CD8-positive, alpha-beta memory T cell (primary cell): Measurements from ENCODE around the gene AP3S2. TPM values are rescaled to one million over a fixed set of nuclear protein-coding genes. Genes with fewer than 3 reads are reported as not detected.

ENCODE experiments used
- CTCF ChIA-PET: fragments of 350-600 bp; sonication (Branson Sonifier 250); formaldehyde crosslinking; loops from one replicate; lab custom pipeline; 2021; ENCODE audit warnings: antibody characterized with exemption; lab: Charles Lee
- POLR2A ChIA-PET: fragments of 350-600 bp; sonication (Branson Sonifier 250); formaldehyde crosslinking; loops from one replicate; lab custom pipeline; 2021; ENCODE audit warnings: antibody characterized with exemption; lab: Charles Lee
- DNase-seq, 5 donors: peaks; one replicate each; pipeline versions ENCODE4 v3.0.0 to v3.0.0-alpha.2; 2020 to 2022; ENCODE audit warnings: mixed read lengths in 1 of 5
- H3K27ac ChIP-seq: one replicate; pipeline ENCODE4 v1.7.0; 2013; ENCODE audit warnings: low read depth, mild to moderate bottlenecking, low read length, moderate library complexity
- H3K27me3 ChIP-seq: 2 replicates; pipeline ENCODE4 v1.7.0; 2013; ENCODE audit warnings: low read length, mild to moderate bottlenecking; ENCODE audit not compliant: insufficient read depth, poor library complexity, severe bottlenecking
- H3K36me3 ChIP-seq: 2 replicates; pipeline ENCODE4 v1.7.0; 2013; ENCODE audit warnings: mild to moderate bottlenecking, low read length, moderate library complexity; ENCODE audit not compliant: insufficient read depth
- H3K4me1 ChIP-seq: 2 replicates; pipeline ENCODE4 v1.7.0; 2013; ENCODE audit warnings: mild to moderate bottlenecking, low read length, moderate library complexity; ENCODE audit not compliant: insufficient read depth
- H3K4me3 ChIP-seq: 2 replicates; pipeline ENCODE4 v1.7.0; 2013; ENCODE audit warnings: mild to moderate bottlenecking, low read length
- H3K9me3 ChIP-seq: 2 replicates; pipeline ENCODE4 v1.7.0; 2013; ENCODE audit warnings: mild to moderate bottlenecking, low read length
- H3K27ac Mint-ChIP-seq, 8 donors: one replicate each; pipeline ENCODE4 v1.8.0; 2020 to 2021; ENCODE audit warnings: mixed read lengths in 8 of 8, mild to moderate bottlenecking in 6 of 8, inconsistent platforms in 3 of 8, moderate library complexity in 3 of 8
- H3K27me3 Mint-ChIP-seq, 2 donors: one replicate each; pipeline ENCODE4 v1.8.0; 2020 to 2021; ENCODE audit warnings: mixed read lengths in 2 of 2, mild to moderate bottlenecking in 1 of 2, moderate library complexity in 1 of 2
- H3K36me3 Mint-ChIP-seq, 3 donors: one replicate each; pipeline ENCODE4 v1.8.0; 2020 to 2021; ENCODE audit warnings: mixed read lengths in 3 of 3, inconsistent platforms in 1 of 3, mild to moderate bottlenecking in 1 of 3
- H3K4me1 Mint-ChIP-seq, 3 donors: one replicate each; pipeline ENCODE4 v1.8.0; 2020 to 2021; ENCODE audit warnings: mixed read lengths in 3 of 3, inconsistent platforms in 1 of 3, mild to moderate bottlenecking in 1 of 3
- H3K4me3 Mint-ChIP-seq, 7 donors: one replicate each; pipeline ENCODE4 v1.8.0; 2020 to 2021; ENCODE audit warnings: mixed read lengths in 7 of 7, mild to moderate bottlenecking in 6 of 7, moderate library complexity in 4 of 7, inconsistent platforms in 2 of 7
- H3K9me3 Mint-ChIP-seq, 5 donors: one replicate each; pipeline ENCODE4 v1.8.0; 2020 to 2022; ENCODE audit warnings: mixed read lengths in 5 of 5, mild to moderate bottlenecking in 3 of 5, moderate library complexity in 2 of 5, inconsistent platforms in 1 of 5
- polyA plus RNA-seq: library from polyadenylated mRNA; unstranded; fragments of 300-500 nt; fragmentation: Illumina TruSeq; gene quantifications from one replicate; pipeline ENCODE4 v1.2.3, GENCODE V29; 2021
- total RNA-seq, 2 experiments: library from RNA; stranded (reverse); gene quantifications; one replicate each; pipeline ENCODE4 v1.2.3, GENCODE V29; 2021

AP3S2 gene
- total and polyA plus RNA-seq, 3 experiments from 2014 or later, result 23.5 to 35.8 (median 24.5) TPM

- no peaks in the 10 kb centered on the region for H3K4me1 ChIP-seq
Measured at GRCh38 chr15:89807689-89808088, 86.1 kb downstream of the AP3S2 start.

GRCh38 chr15:89806559-89807550 is 86.9 kb downstream of the AP3S2 start:
- Mint-ChIP-seq H3K27ac (no peak overlapping the region), H3K36me3 (peaks cover 0 to 3% (median 2%) of the 10 kb centered on the region in 3 donors), H3K4me3 (no peak overlapping the region), H3K27me3 (peaks cover 6 to 20% of the 10 kb centered on the region in 2 donors), H3K9me3 (no peaks in the 10 kb centered on the region), H3K4me1 (no peaks in the 10 kb centered on the region)
- H3K4me3 ChIP-seq, result no peak overlapping the region
- no peaks in the 10 kb centered on the region for H3K27me3 ChIP-seq
- CTCF ChIA-PET, result no interaction called here
- peak in 1 of 5 donors; percentile 41 for DNase-seq
- H3K9me3 ChIP-seq, result no peaks in the 10 kb centered on the region
- POLR2A ChIA-PET, result no interaction called here
- no peaks in the 10 kb centered on the region for H3K4me1 ChIP-seq
- no peaks in the 10 kb centered on the region for H3K36me3 ChIP-seq
- H3K27ac ChIP-seq, result no peak overlapping the region

More at GRCh38 chr15:89807689-89808088, 86.1 kb downstream of the AP3S2 start:
- POLR2A ChIA-PET, result no interaction called here
- Histone ChIP-seq H3K27me3 (no peaks in the 10 kb centered on the region), H3K27ac (no peak overlapping the region), H3K9me3 (no peaks in the 10 kb centered on the region), H3K36me3 (no peaks in the 10 kb centered on the region), H3K4me3 (no peak overlapping the region)
- Mint-ChIP-seq H3K27ac (no peak overlapping the region), H3K36me3 (peaks cover 0 to 3% (median 2%) of the 10 kb centered on the region in 3 donors), H3K4me3 (no peak overlapping the region), H3K9me3 (no peaks in the 10 kb centered on the region), H3K4me1 (no peaks in the 10 kb centered on the region), H3K27me3 (peaks cover 9 to 19% of the 10 kb centered on the region in 2 donors)
- DNase-seq, result no peak
- CTCF ChIA-PET, result no interaction called here

- POLR2A ChIA-PET, result no interaction called here
- no peaks in the 10 kb centered on the region for H3K9me3 Mint-ChIP-seq
- no peak overlapping the region for H3K4me3 Mint-ChIP-seq
- Histone ChIP-seq H3K36me3 (no peaks in the 10 kb centered on the region), H3K4me1 (no peaks in the 10 kb centered on the region), H3K4me3 (no peak overlapping the region), H3K27me3 (no peaks in the 10 kb centered on the region), H3K9me3 (no peaks in the 10 kb centered on the region), H3K27ac (no peak overlapping the region)
- H3K4me1 Mint-ChIP-seq, result no peaks in the 10 kb centered on the region
- peaks cover 5 to 19% of the 10 kb centered on the region in 2 donors for H3K27me3 Mint-ChIP-seq
- CTCF ChIA-PET, result no interaction called here
- H3K36me3 Mint-ChIP-seq, result peaks cover 0 to 2% (median 0%) of the 10 kb centered on the region in 3 donors
- H3K27ac Mint-ChIP-seq, result no peak overlapping the region
- peak in 1 of 5 donors; percentile 8 for DNase-seq
Measured at GRCh38 chr15:89806210-89806558, 87.6 kb downstream of the AP3S2 start.

- H3K9me3 ChIP-seq, result no peaks in the 10 kb centered on the region
- Mint-ChIP-seq H3K27me3 (peaks cover 5 to 17% of the 10 kb centered on the region in 2 donors), H3K27ac (no peak overlapping the region), H3K36me3 (peaks cover 0 to 1% (median 0%) of the 10 kb centered on the region in 3 donors), H3K4me3 (no peak overlapping the region), H3K4me1 (no peaks in the 10 kb centered on the region), H3K9me3 (no peaks in the 10 kb centered on the region)
- ChIA-PET POLR2A (no interaction called here), CTCF (no interaction called here)
- H3K27ac ChIP-seq, result no peak overlapping the region
- peak in 1 of 5 donors; percentile 41 for DNase-seq
- H3K4me1 ChIP-seq, result no peaks in the 10 kb centered on the region
- no peaks in the 10 kb centered on the region for H3K27me3 ChIP-seq
- no peak overlapping the region for H3K4me3 ChIP-seq
- H3K36me3 ChIP-seq, result no peaks in the 10 kb centered on the region
Measured at GRCh38 chr15:89805241-89806209, 88.3 kb downstream of the AP3S2 start.

- no peaks in the 10 kb centered on the region for H3K36me3 Mint-ChIP-seq
- H3K4me3 Mint-ChIP-seq, result no peak overlapping the region
- Histone ChIP-seq H3K36me3 (no peaks in the 10 kb centered on the region), H3K27me3 (no peaks in the 10 kb centered on the region), H3K4me1 (no peaks in the 10 kb centered on the region), H3K4me3 (no peak overlapping the region), H3K9me3 (no peaks in the 10 kb centered on the region), H3K27ac (no peak overlapping the region)
- POLR2A ChIA-PET, result no interaction called here
- DNase-seq, result no peak
- peaks cover 3 to 17% of the 10 kb centered on the region in 2 donors for H3K27me3 Mint-ChIP-seq
- no peak overlapping the region for H3K27ac Mint-ChIP-seq
- H3K4me1 Mint-ChIP-seq, result no peaks in the 10 kb centered on the region
- H3K9me3 Mint-ChIP-seq, result no peaks in the 10 kb centered on the region
- CTCF ChIA-PET, result no interaction called here
Measured at GRCh38 chr15:89803941-89804800, 89.6 kb downstream of the AP3S2 start.

GRCh38 chr15:89802986-89803824 is 90.6 kb downstream of the AP3S2 start:
- H3K4me3 ChIP-seq, result no peak overlapping the region
- H3K27me3 ChIP-seq, result no peaks in the 10 kb centered on the region
- no peak for DNase-seq
- no peaks in the 10 kb centered on the region for H3K4me1 ChIP-seq
- H3K9me3 ChIP-seq, result no peaks in the 10 kb centered on the region
- H3K27ac ChIP-seq, result no peak overlapping the region
- Mint-ChIP-seq H3K27ac (no peak overlapping the region), H3K9me3 (no peaks in the 10 kb centered on the region), H3K4me1 (no peaks in the 10 kb centered on the region), H3K4me3 (no peak overlapping the region), H3K27me3 (peaks cover 3 to 17% of the 10 kb centered on the region in 2 donors), H3K36me3 (no peaks in the 10 kb centered on the region)
- no peaks in the 10 kb centered on the region for H3K36me3 ChIP-seq
- ChIA-PET POLR2A (no interaction called here), CTCF (no interaction called here)
